Sigmoid colon (tissue), 4 donors: ENCODE results near the gene FAM117A.

Experiments used
- POLR2A ChIP-seq, 2 donors: fragments of 450-650 bp; IDR thresholded peaks; one replicate each; pipeline ENCODE4 v1.6.1; 2016; ENCODE audit warnings: antibody characterized with exemption in 2 of 2, mild to moderate bottlenecking in 2 of 2, moderate library complexity in 2 of 2
- POLR2AphosphoS5 ChIP-seq, 4 donors: sonication (generic); formaldehyde crosslinking; IDR thresholded peaks; one replicate each; pipeline ENCODE4 v1.6.1; 2017; ENCODE audit warnings: antibody characterized with exemption in 4 of 4
- TF ChIP-seq, protein P1 (sequence below), 4 experiments: fragments of 450-650 bp in 3 of 4; fragments of 200-600 bp in 1 of 4; IDR thresholded peaks; one replicate each; pipeline ENCODE4 v1.5.1; 2016 to 2019; ENCODE audit warnings: antibody characterized with exemption in 4 of 4, mild to moderate bottlenecking in 3 of 4, moderate library complexity in 2 of 4

DNA sequence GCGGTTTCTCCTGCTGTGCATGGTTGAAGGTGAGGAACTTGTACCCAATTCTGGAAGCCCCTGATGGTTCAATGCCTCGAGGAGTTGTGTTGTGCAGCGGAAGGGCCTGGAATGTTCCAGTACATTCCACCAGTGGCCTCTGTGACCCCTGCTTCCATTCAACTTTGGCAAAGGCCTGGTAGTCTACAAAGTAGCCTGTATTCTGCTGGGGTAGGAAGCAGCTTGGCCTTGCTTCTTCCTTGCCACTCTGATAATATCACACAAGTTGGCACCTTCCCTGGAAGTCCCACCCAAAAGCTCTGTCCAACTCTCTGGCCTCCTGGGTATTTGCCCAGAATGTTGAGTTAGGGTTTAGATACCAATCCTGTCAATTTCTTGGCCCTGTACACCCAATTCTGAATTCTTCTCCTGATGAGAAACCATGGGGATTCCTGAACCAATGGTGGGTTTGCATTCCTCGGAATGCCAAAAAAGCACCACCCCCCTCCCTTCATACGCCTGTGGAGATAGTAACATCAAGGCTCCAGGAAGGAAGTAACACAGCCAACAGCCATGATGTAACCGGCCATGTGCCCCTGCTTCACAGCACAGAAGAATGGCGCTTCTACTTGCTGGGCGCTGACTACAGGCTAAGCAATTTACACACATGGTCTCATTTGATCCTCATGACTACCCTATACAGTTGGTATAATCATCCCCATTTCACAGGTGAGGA, 11.8 kb upstream of the FAM117A start:
- TF ChIP-seq, protein P1, sequence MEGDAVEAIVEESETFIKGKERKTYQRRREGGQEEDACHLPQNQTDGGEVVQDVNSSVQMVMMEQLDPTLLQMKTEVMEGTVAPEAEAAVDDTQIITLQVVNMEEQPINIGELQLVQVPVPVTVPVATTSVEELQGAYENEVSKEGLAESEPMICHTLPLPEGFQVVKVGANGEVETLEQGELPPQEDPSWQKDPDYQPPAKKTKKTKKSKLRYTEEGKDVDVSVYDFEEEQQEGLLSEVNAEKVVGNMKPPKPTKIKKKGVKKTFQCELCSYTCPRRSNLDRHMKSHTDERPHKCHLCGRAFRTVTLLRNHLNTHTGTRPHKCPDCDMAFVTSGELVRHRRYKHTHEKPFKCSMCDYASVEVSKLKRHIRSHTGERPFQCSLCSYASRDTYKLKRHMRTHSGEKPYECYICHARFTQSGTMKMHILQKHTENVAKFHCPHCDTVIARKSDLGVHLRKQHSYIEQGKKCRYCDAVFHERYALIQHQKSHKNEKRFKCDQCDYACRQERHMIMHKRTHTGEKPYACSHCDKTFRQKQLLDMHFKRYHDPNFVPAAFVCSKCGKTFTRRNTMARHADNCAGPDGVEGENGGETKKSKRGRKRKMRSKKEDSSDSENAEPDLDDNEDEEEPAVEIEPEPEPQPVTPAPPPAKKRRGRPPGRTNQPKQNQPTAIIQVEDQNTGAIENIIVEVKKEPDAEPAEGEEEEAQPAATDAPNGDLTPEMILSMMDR (IDR thresholded peaks at IDR 0.05) = no peak
- TF ChIP-seq POLR2A (IDR thresholded peaks at IDR 0.05) (no peak), POLR2AphosphoS5 (IDR thresholded peaks at IDR 0.05) (peak in 1 of 4 donors; percentile 14)
